ENCODE results near the gene ABCC2. TPM values are rescaled to one million over a fixed set of nuclear protein-coding genes. Genes with fewer than 3 reads are reported as not detected.

Gene ABCC2
- polyA plus RNA-seq, 1 donor (not counting 4 experiments of a cell fraction or from before 2014, with no cell fraction given): 2.5 TPM

GRCh38 chr10:99742254-99742653, 40.2 kb upstream of the ABCC2 start:
- Histone ChIP-seq H3K9me1 (ENCODE audit: control insufficient read depth, extremely low read depth, insufficient read depth, low read length) (no peaks in the 10 kb centered on the region), H3K27me3 (ENCODE audit: control insufficient read depth, extremely low read depth, insufficient read depth, low read length) (no peaks in the 10 kb centered on the region), H3K27ac (ENCODE audit: control insufficient read depth, insufficient read depth, low read length) (no peak overlapping the region), H3K4me2 (ENCODE audit: control insufficient read depth, extremely low read depth, insufficient read depth, low read depth, low read length) (no peak overlapping the region), H3K4me1 (ENCODE audit: control insufficient read depth, extremely low read depth, insufficient read depth, low read length) (no peaks in the 10 kb centered on the region), H3K36me3 (ENCODE audit: control insufficient read depth in 2 of 2, extremely low read depth in 1 of 2, insufficient read depth in 2 of 2, low read length in 2 of 2) (peaks cover 12 to 30% of the 10 kb centered on the region in 2 experiments), H3K9ac (ENCODE audit: control insufficient read depth, extremely low read depth, insufficient read depth, low read length) (no peak overlapping the region), H3K79me2 (ENCODE audit: control insufficient read depth, insufficient read depth, low read length) (peaks cover 3% of the 10 kb centered on the region), H3K9me3 (ENCODE audit: control insufficient read depth, low read depth, low read length) (no peaks in the 10 kb centered on the region), H3K4me3 (ENCODE audit: control insufficient read depth in 2 of 3, extremely low read depth in 1 of 3, insufficient read depth in 2 of 3, low read depth in 1 of 3, low read length in 3 of 3) (no peak overlapping the region), H4K20me1 (ENCODE audit: control insufficient read depth, extremely low read depth, insufficient read depth, low read length) (no peaks in the 10 kb centered on the region), H2AFZ (ENCODE audit: control insufficient read depth, low read length) (no peak overlapping the region)
- dilution Hi-C loops (cut with MboI; ENCODE audit: extremely low pct_ligation_motif_present, low sequenced_read_pairs): no loop called here
- TF ChIP-seq CTCF (optimal IDR thresholded peaks at IDR 0.05 in 1 of 3, IDR thresholded peaks at IDR 0.05 in 1 of 3, conservative IDR thresholded peaks at IDR 0.05 in 1 of 3; ENCODE audit: extremely low read depth in 1 of 3, insufficient read depth in 2 of 3, low read length in 3 of 3): no peak
- no peak for TF ChIP-seq EZH2 (IDR thresholded peaks at IDR 0.05; ENCODE audit: low read length)
- no peak for DNase-seq (ENCODE audit: low read depth, low spot score)
- FAIRE-seq: no peak

GRCh38 chr10:99742701-99743100, 39.7 kb upstream of the ABCC2 start:
- Histone ChIP-seq H3K9ac (ENCODE audit: control insufficient read depth, extremely low read depth, insufficient read depth, low read length) (no peak overlapping the region), H3K4me2 (ENCODE audit: control insufficient read depth, extremely low read depth, insufficient read depth, low read depth, low read length) (no peak overlapping the region), H3K4me3 (ENCODE audit: control insufficient read depth in 2 of 3, extremely low read depth in 1 of 3, insufficient read depth in 2 of 3, low read depth in 1 of 3, low read length in 3 of 3) (no peak overlapping the region), H3K27ac (ENCODE audit: control insufficient read depth, insufficient read depth, low read length) (no peak overlapping the region), H3K4me1 (ENCODE audit: control insufficient read depth, extremely low read depth, insufficient read depth, low read length) (no peaks in the 10 kb centered on the region), H3K9me1 (ENCODE audit: control insufficient read depth, extremely low read depth, insufficient read depth, low read length) (no peaks in the 10 kb centered on the region), H2AFZ (ENCODE audit: control insufficient read depth, low read length) (no peak overlapping the region), H3K36me3 (ENCODE audit: control insufficient read depth in 2 of 2, extremely low read depth in 1 of 2, insufficient read depth in 2 of 2, low read length in 2 of 2) (peaks cover 12 to 27% of the 10 kb centered on the region in 2 experiments), H3K79me2 (ENCODE audit: control insufficient read depth, insufficient read depth, low read length) (peaks cover 3% of the 10 kb centered on the region), H3K9me3 (ENCODE audit: control insufficient read depth, low read depth, low read length) (no peaks in the 10 kb centered on the region), H3K27me3 (ENCODE audit: control insufficient read depth, extremely low read depth, insufficient read depth, low read length) (no peaks in the 10 kb centered on the region), H4K20me1 (ENCODE audit: control insufficient read depth, extremely low read depth, insufficient read depth, low read length) (no peaks in the 10 kb centered on the region)
- DNase-seq (ENCODE audit: low read depth, low spot score) (no peak), FAIRE-seq (no peak)
- no peak for TF ChIP-seq EZH2 (IDR thresholded peaks at IDR 0.05; ENCODE audit: low read length)
- TF ChIP-seq CTCF (optimal IDR thresholded peaks at IDR 0.05 in 1 of 3, IDR thresholded peaks at IDR 0.05 in 1 of 3, conservative IDR thresholded peaks at IDR 0.05 in 1 of 3; ENCODE audit: extremely low read depth in 1 of 3, insufficient read depth in 2 of 3, low read length in 3 of 3): no peak
- dilution Hi-C loops (cut with MboI; ENCODE audit: extremely low pct_ligation_motif_present, low sequenced_read_pairs): no loop called here

Measured in keratinocyte (primary cell).